KMS-11 (cell line): ENCODE data around the gene CREB3L4.

Experiments
- H2AFZ ChIP-seq: fragments of 200-600 bp; sonication (generic); 2 replicates; pipeline ENCODE4 v1.6.1; 2016; ENCODE audit warnings: antibody characterized with exemption, mixed run types, low read depth
- H3K27ac ChIP-seq: fragments of 200-600 bp; sonication (generic); 2 replicates; pipeline ENCODE4 v1.6.1; 2016; ENCODE audit warnings: mild to moderate bottlenecking, mixed run types
- H3K27me3 ChIP-seq: fragments of 200-600 bp; sonication (generic); 2 replicates; pipeline ENCODE4 v1.6.1; 2017; ENCODE audit warnings: mild to moderate bottlenecking, low read depth, mixed run types, moderate library complexity; ENCODE audit not compliant: insufficient read depth
- H3K36me3 ChIP-seq: fragments of 200-600 bp; sonication (generic); 2 replicates; pipeline ENCODE4 v1.6.1; 2017; ENCODE audit warnings: mild to moderate bottlenecking, mixed run types; ENCODE audit not compliant: insufficient read depth
- H3K4me1 ChIP-seq: fragments of 200-600 bp; sonication (generic); 2 replicates; pipeline ENCODE4 v1.6.1; 2016; ENCODE audit warnings: mild to moderate bottlenecking, low read depth, mixed run types; ENCODE audit not compliant: poor library complexity, severe bottlenecking
- H3K4me2 ChIP-seq: fragments of 200-600 bp; sonication (generic); 2 replicates; pipeline ENCODE4 v1.7.0; 2016; ENCODE audit warnings: mild to moderate bottlenecking, mixed run types
- H3K4me3 ChIP-seq: fragments of 200-600 bp; sonication (generic); IDR thresholded peaks from 2 replicates; pipeline ENCODE4 v1.6.1; 2017; ENCODE audit warnings: low read depth, low read length, mixed read lengths; ENCODE audit not compliant: insufficient read depth
- H3K79me2 ChIP-seq: fragments of 200-600 bp; sonication (generic); 2 replicates; pipeline ENCODE4 v1.6.1; 2016; ENCODE audit warnings: low read depth, mixed run types; ENCODE audit not compliant: insufficient read depth
- H3K9ac ChIP-seq: fragments of 200-600 bp; sonication (generic); 2 replicates; pipeline ENCODE4 v1.6.1; 2016; ENCODE audit warnings: mild to moderate bottlenecking, mixed run types
- H4K20me1 ChIP-seq: fragments of 200-600 bp; sonication (generic); 2 replicates; pipeline ENCODE4 v1.6.1; 2016; ENCODE audit warnings: mild to moderate bottlenecking, mixed run types; ENCODE audit not compliant: insufficient read depth
- CTCF ChIP-seq: fragments of 200-600 bp; sonication (generic); conservative IDR thresholded peaks from 2 replicates; pipeline ENCODE4 v1.6.1; 2017; ENCODE audit warnings: low read depth, mild to moderate bottlenecking, antibody characterized with exemption, low read length, moderate library complexity, mixed read lengths

Gene CREB3L4

DNA sequence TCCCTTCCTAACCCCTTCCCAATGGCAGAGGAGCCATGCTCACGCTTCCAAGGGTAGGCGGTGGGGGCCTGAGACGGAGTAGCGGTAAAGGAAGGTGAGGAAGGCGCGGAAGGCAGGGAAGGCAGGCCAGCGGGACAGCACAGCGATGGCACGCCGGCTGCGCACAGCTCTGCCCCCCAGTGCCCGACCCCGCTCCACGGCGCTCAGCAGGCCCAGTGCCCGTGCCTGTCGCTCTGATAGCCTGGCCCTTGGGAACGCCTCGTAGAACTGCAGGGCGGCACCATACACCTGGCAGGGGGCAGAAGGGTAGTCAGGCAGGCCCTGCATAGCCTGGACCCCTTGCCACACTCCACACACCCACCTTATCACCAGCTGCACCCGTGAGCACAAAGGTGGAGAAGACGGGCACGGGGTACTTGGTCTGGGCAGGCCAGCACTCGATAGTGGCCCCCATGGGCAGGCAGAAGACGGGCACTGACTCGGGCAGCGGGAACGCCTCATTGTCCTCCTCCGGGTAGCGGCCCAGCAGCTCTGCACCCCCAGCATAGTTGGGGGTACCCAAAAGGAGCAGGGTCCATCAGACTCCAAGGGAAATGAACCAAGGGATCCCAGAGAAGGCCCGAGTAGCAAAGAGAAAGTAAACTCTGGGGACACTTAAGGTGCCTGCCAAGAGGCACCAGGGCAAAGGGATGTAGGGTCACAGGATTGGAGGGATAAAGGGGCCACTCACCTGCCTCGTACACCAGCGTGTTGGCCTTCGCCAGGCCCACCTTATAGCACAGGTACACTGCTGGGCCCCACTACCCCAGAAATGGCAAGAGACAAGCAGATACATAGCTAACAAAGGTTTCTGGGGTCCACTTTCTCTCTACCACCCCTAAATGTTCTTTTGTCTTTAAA is 25.6 kb upstream of the CREB3L4 start:
- H3K4me3 ChIP-seq = no peak overlapping the region

DNA sequence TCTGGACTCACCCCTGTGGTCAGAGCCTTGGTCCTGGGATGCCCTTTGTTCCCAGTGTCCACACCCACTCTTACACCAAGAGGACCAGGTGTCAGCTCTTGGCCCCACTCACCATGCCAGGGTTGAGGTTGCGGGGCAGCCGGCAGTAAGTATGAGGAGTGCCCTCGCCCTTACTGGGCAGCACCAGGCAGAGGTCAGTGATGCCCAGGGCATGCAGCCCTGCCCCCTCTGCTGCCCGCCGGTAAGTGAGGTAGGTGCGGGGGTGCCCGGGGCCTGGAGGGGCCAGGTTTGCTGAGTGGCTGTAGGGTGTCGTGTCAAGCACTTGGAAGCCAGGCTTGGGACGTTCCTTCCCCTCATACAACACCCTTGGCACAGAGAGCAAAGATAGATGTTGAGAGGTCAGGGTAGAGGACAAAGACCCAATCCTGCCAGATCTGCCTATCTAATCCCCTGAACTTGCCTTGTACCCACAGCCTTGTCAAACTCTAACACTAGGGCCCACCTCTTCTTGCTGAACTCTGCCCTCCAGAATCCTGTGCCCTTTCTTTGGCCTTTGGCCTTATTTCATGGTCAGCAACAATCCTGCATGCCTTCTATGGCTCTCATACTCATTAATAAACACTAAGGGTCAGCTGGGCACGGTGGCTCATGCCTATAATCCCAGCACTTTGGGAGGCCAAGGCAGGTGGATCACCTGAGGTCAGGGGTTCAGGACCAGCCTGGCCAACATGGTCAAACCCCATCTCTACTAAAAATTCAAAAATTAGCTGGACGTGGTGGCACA is 24.7 kb upstream of the CREB3L4 start:
- no peaks in the 10 kb centered on the region for H3K27me3 ChIP-seq
- no peaks in the 10 kb centered on the region for H4K20me1 ChIP-seq
- H2AFZ ChIP-seq = no peak overlapping the region
- no peak overlapping the region for H3K9ac ChIP-seq
- H3K27ac ChIP-seq = no peak overlapping the region
- H3K79me2 ChIP-seq = peaks cover 21% of the 10 kb centered on the region; the same call in 1 of the 2 replicates
- no peak overlapping the region for H3K4me2 ChIP-seq
- H3K36me3 ChIP-seq = no peaks in the 10 kb centered on the region
- no peak overlapping the region for H3K4me3 ChIP-seq
- H3K4me1 ChIP-seq = peaks cover 16% of the 10 kb centered on the region
- no peak for TF ChIP-seq CTCF

More for the DNA sequence above, 25.6 kb upstream of the CREB3L4 start:
- Histone ChIP-seq H3K27me3 (no peaks in the 10 kb centered on the region), H3K27ac (no peak overlapping the region), H2AFZ (no peak overlapping the region), H4K20me1 (no peaks in the 10 kb centered on the region), H3K4me2 (no peak overlapping the region), H3K9ac (no peak overlapping the region), H3K79me2 (peaks cover 21% of the 10 kb centered on the region; the same call in 1 of the 2 replicates), H3K36me3 (no peaks in the 10 kb centered on the region), H3K4me1 (peaks cover 16% of the 10 kb centered on the region)
- TF ChIP-seq CTCF = no peak

GRCh38 chr1:153944005-153944826 is 23.5 kb upstream of the CREB3L4 start:
- Histone ChIP-seq H3K4me3 (no peak overlapping the region), H2AFZ (no peak overlapping the region), H3K79me2 (peaks cover 21% of the 10 kb centered on the region; the same call in 1 of the 2 replicates), H3K4me1 (peaks cover 16% of the 10 kb centered on the region), H3K9ac (no peak overlapping the region), H3K36me3 (no peaks in the 10 kb centered on the region), H3K27ac (no peak overlapping the region), H3K27me3 (no peaks in the 10 kb centered on the region), H3K4me2 (peak overlapping the region; percentile 87; the same call in 1 of the 2 replicates), H4K20me1 (no peaks in the 10 kb centered on the region)
- no peak for TF ChIP-seq CTCF

DNA sequence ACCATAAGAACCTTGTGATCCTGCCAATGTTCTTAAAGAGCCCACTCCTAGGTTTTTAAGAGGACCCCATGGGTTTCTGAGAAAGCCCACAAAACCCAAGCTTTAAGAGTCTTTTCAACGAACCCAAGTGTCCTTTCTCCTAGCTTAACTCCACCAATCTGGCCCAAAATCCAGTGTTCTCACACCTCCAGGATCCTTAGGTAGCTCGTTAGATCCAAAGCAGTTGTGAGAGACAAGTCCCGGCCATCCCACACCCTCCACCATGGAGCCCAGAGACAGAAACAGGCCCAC is 22.9 kb upstream of the CREB3L4 start:
- no peak overlapping the region for H3K4me3 ChIP-seq

More for the DNA sequence above, 22.9 kb upstream of the CREB3L4 start:
- Histone ChIP-seq H4K20me1 (no peaks in the 10 kb centered on the region), H3K36me3 (no peaks in the 10 kb centered on the region), H3K9ac (no peak overlapping the region), H2AFZ (no peak overlapping the region), H3K4me2 (peak overlapping the region; percentile 87), H3K4me1 (peaks cover 16% of the 10 kb centered on the region), H3K27me3 (no peaks in the 10 kb centered on the region), H3K27ac (no peak overlapping the region), H3K79me2 (peaks cover 21% of the 10 kb centered on the region; the same call in 1 of the 2 replicates)
- 0 out of 2 replicates have a peak, but pooled peaks have one; percentile 8 for TF ChIP-seq CTCF
